ENCODE measurements around the gene RIC1.
"Not testable (repeated sequence)": the region's sequence is repeated elsewhere in the genome, so short reads cannot be mapped to it uniquely, and the experiment has no call there.

Gene RIC1

DNA sequence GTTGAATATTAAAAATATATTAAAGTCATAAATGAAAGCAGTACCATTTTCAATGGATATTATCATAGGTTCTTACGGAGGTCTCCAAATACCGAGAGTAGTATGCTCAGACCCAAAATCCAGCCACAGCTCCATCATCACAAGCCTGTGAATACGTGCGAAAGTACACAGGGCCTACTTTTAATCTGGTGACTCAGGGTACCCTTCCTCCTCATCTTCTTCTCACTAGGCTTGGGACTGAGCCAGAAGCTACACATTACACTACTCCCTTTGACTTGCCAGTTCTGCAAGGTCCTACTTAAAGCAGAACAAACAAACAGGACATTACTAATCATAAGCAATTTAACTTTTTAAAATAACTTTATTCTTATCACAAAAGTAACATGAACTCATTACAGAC lies 7.6 kb upstream of the RIC1 start:
- TF ChIP-seq, protein P1, sequence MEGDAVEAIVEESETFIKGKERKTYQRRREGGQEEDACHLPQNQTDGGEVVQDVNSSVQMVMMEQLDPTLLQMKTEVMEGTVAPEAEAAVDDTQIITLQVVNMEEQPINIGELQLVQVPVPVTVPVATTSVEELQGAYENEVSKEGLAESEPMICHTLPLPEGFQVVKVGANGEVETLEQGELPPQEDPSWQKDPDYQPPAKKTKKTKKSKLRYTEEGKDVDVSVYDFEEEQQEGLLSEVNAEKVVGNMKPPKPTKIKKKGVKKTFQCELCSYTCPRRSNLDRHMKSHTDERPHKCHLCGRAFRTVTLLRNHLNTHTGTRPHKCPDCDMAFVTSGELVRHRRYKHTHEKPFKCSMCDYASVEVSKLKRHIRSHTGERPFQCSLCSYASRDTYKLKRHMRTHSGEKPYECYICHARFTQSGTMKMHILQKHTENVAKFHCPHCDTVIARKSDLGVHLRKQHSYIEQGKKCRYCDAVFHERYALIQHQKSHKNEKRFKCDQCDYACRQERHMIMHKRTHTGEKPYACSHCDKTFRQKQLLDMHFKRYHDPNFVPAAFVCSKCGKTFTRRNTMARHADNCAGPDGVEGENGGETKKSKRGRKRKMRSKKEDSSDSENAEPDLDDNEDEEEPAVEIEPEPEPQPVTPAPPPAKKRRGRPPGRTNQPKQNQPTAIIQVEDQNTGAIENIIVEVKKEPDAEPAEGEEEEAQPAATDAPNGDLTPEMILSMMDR (IDR thresholded peaks at IDR 0.05; ENCODE audit: insufficient read depth, missing control alignments) = no peak
- FAIRE-seq (no peak), DNase-seq (ENCODE audit: insufficient read length, low spot score) (no peak)

DNA sequence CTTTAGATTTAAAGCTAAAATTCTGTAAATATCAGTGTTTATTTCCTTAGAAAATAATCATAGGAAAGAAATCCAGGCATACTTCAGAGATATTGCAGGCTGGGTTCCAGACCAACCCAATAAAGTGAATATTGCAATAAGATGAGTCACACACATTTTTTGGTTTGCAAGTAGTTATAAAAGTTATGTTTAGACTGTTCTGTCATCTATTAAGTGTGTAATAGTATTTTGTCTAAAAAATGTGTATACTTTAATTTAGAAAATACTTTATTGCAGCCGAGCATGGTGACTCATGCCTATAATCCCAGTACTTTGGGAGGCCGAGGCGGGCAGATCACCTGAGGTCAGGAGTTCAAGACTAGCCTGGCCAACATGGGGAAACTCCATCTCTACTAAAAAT lies 6.9 kb upstream of the RIC1 start:
- TF ChIP-seq, protein P1 (IDR thresholded peaks at IDR 0.05; ENCODE audit: insufficient read depth, missing control alignments) = no peak
- DNase-seq (ENCODE audit: insufficient read length, low spot score) = no peak
- FAIRE-seq = no peak

DNA sequence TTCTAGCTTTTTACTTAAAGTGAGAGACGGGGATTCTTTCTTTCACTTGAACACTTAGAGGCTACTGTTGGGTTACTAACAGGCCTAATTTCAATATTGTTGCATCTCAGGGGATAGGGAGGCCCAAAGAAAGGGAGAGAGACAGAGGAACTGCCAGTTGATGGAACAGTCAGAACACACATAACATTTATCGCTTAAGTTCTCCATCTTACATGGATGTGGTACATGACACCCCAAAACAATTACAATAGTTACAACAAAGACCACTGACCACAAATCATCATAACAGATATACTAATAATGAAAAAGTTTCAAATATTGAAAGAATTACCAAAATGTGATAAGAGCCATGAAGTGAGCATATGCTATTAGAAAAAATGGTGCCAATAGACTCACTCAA lies 4.3 kb upstream of the RIC1 start:
- no peak for FAIRE-seq
- DNase-seq (ENCODE audit: insufficient read length, low spot score) = no peak
- TF ChIP-seq, protein P1 (IDR thresholded peaks at IDR 0.05; ENCODE audit: insufficient read depth, missing control alignments) = no peak

DNA sequence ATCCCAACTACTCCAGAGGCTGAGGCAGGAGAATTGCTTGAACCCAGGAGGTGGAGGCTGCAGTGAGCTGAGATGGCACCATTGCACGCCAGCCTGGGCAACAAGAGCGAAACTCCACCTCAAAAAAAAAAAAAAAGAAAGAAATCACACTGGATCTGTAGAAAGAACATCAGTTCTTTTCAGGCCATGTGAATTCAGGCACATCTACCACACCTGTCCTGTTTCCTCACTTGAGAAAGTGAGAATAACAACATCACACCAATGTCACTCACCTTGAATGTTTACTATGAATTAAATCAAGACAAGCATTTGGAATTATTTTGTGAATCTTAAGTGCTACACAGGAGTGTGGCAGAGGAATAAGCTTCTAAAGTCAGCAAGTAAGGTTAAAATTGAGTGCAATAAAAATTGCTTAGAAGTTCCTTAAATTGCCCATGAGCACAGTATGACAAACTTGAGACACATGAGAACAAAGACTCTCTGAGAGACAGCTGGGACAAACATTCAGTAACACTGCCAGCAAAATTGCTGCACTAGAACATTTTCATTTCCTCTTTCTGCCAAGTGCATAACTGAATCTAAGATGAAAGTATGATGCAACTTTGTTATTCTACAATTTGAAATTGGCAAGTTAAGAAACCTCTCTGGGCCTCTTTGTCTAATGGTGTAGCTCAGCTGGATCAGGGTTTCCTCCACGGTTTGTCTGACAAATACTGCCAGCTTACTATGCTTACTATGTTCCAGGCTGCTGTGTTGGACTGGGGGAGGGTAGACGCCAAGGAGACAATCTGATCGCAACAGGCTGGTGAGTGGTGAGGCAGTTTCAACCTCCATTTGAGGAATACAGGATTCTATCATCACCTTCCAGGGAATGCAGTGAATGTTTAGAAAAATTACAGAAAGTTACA lies 1.9 kb upstream of the RIC1 start:
- DNase-seq (ENCODE audit: insufficient read length, low spot score) = no peak
- TF ChIP-seq, protein P1 (IDR thresholded peaks at IDR 0.05; ENCODE audit: insufficient read depth, missing control alignments) = no peak
- FAIRE-seq = no peak

DNA sequence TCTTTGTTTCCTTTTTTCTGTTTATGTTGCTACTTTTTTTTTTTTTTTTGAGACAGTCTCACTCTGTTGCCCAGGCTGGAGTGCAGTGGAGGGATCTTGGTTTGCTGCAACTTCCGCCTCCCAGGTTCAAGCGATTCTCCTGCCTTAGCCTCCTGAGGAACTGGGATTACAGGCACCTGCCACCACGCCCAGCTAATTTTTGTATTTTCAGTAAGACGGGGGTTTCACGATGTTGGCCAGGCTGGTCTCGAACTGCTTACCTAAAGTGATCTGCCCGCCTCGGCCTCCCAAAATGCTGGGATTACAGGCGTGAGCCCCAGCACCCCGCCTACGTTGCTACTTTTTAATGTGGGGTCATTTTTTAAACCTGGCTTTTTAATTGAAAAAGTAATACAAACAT lies 1.2 kb upstream of the RIC1 start:
- FAIRE-seq = not testable (repeated sequence)

DNA sequence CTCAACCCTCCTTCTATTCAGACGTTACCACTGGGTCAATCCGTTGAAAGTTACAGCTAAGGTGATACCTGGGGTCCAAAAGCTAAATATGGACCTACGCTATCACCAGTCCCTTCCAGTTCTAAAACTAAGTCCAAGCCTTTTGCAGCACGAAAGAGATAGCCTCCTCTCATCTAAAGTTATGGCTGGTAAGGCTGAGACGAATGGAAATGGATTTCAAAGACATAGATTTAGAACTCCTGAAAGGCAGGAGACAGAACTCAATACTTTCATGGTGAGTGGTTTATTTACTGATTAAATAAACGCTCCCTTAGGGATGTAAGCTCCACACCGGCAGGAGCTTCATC lies 751 bp upstream of the RIC1 start:
- TF ChIP-seq, protein P1 (IDR thresholded peaks at IDR 0.05; ENCODE audit: insufficient read depth, missing control alignments) = no peak
- DNase-seq (ENCODE audit: insufficient read length, low spot score) = no peak
- no peak for FAIRE-seq

More for the DNA sequence above, 1.2 kb upstream of the RIC1 start:
- DNase-seq (ENCODE audit: insufficient read length, low spot score) = not testable (repeated sequence)

DNA sequence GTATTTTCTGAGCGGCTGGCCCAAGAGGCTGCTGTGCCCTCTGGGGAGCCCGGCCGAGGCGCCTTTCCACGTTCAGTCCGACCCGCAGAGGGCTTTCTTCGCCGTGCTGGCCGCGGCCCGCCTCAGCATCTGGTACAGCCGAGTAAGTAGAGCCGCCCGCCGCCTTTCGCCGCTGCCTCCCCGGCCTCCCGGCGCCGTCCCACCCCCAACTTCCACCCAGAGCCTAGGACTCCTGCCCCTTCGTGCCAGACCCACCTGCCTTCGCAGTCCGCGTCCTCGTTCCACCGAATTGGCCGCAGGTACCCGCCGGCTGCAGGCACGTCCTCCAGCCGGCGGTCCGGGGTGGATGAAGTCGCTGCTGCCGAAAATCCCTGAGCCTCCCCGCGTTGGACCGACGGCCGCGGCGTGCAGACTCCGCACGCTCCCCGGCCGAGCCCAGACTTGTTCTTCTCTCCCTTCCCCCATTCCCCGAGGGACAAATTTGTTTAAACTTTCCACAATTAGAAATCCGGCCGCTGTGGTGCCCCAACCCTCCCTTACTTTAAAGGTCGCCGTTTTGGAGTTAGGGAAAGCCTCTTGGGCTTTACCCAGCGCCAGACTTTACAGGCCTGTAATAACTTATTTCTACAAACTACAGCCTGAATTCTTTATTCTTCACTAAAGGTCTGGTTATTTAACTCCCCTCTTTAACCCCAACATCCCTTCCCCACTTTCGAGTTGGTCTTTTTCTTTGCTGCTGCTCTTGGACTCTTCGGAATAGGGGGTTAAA lies 589 bp downstream of the RIC1 start:
- TF ChIP-seq, protein P1 (IDR thresholded peaks at IDR 0.05; ENCODE audit: insufficient read depth, missing control alignments) = no peak
- no peak for DNase-seq (ENCODE audit: insufficient read length, low spot score)
- FAIRE-seq = no peak
